AG09319 (cell line): ENCODE results near the gene SOSTDC1.
"Not testable (repeated sequence)": the region's sequence is repeated elsewhere in the genome, so short reads cannot be mapped to it uniquely, and the experiment has no call there.

Source experiments
- DNase-seq: peaks from one replicate; pipeline ENCODE4 v3.0.0-alpha.2; 2010; ENCODE audit warnings: low read depth; ENCODE audit errors: extremely low read depth
- TF ChIP-seq, protein P1 (sequence below): IDR thresholded peaks from 2 replicates; pipeline ENCODE4 v1.5.1; 2011; ENCODE audit warnings: low read depth, mild to moderate bottlenecking, inconsistent platforms, low read length, moderate library complexity

Gene SOSTDC1, protein sequence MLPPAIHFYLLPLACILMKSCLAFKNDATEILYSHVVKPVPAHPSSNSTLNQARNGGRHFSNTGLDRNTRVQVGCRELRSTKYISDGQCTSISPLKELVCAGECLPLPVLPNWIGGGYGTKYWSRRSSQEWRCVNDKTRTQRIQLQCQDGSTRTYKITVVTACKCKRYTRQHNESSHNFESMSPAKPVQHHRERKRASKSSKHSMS

DNA sequence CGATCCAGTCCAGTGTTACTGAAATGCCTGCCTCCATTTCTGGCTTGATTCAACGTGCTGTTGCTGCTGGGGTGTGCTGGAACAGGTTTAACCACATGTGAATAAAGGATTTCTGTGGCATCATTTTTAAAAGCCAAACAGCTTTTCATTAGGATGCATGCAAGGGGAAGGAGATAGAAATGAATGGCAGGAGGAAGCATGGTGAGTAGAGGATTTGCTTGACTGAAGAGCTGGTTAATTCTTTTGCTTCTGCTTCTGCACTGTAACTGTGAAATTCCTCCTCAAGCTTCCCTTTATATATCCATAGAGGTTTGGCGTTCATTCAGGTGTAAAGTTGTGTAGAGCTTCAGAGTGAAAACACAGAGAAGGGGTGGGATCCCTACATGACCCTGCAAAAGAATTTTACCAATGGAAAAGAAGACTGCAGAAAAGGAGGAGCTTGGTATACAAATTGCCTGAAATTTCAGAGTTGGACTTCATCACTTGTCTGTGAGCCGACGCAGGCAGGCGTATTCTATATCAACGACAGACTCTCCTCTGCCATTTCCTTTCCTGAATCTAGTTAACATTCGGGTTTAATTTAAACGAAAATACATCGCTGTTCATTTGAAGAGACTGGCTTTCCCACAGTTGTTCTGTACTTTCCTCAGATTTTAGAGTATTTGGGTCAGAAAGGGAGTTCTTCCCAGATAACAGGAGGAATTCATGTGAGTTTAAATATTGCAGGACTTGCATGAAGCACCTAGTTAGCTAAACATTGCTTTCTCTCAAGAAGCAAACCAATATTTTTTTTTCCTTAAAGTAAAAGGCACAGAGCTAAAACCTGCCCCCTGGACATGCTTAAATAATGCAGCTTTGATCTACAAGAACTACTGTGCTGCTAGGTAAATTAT lies at the start of gene SOSTDC1:
Gene SOSTDC1, minus strand, starts transcription at position 270 of the 893 bp plus-strand sequence. Its CDS starts 70 bp downstream, at position 200.
- TF ChIP-seq, protein P1, sequence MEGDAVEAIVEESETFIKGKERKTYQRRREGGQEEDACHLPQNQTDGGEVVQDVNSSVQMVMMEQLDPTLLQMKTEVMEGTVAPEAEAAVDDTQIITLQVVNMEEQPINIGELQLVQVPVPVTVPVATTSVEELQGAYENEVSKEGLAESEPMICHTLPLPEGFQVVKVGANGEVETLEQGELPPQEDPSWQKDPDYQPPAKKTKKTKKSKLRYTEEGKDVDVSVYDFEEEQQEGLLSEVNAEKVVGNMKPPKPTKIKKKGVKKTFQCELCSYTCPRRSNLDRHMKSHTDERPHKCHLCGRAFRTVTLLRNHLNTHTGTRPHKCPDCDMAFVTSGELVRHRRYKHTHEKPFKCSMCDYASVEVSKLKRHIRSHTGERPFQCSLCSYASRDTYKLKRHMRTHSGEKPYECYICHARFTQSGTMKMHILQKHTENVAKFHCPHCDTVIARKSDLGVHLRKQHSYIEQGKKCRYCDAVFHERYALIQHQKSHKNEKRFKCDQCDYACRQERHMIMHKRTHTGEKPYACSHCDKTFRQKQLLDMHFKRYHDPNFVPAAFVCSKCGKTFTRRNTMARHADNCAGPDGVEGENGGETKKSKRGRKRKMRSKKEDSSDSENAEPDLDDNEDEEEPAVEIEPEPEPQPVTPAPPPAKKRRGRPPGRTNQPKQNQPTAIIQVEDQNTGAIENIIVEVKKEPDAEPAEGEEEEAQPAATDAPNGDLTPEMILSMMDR, result no peak
- DNase-seq, result no peak

DNA sequence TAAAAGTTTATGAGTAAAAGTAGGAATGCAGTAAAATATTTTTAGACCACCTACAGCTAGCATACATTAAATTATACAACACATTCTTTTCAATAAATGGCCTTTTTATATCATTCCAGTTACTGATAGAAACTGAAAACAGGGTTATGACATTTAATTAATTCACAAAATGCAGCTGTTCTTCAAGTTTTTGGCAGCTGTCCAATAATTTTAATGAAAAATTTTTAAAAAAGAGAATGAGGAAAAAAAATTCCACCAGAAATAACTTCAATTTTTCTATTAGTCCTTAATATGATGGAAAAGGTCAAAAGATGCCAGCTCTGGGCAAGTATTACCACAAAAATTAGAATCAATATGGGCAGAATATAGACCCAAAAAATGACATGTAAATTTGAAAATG lies 49.2 kb upstream of the SOSTDC1 start:
- DNase-seq, result no peak

DNA sequence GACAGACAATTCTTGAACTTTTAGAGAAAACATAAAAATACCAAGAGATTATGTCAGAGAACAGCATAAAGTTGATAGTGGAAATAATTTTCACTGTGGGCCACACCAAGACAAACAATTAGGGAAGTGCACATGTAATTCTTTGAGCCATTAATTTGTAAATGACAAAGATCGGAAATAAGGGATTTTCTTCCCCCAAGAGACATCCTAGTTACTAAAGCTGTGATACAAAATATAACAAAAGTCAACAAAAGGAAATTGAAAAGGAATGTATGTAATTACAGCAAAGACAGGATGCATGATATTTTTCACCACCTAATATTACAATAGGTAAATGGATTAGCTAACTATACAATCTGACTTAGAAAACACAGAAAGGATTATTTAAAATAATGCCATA lies 48.7 kb upstream of the SOSTDC1 start:
- no peak for DNase-seq
- TF ChIP-seq, protein P1, result no peak

More for the DNA sequence above, 49.2 kb upstream of the SOSTDC1 start:
- TF ChIP-seq, protein P1, result no peak

DNA sequence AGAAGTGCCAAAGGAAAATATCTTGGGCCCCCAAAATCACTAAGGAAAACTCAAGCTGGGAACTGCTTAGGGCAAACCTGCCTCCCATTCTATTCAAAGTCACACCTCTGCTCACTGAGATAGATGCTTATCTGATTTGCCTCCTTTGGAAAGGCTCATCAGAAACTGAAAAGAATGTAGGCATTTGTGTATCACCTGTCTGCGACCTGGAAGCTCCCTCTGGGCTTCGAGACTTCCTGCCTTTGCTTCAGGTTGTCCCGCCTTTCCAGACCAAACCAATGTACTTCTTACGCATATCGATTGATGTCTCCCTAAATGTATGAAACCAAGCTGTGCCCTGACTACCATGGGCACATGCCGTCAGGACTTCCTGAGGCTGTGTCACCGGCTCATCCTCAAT lies 46.6 kb upstream of the SOSTDC1 start:
- TF ChIP-seq, protein P1, result no peak
- no peak for DNase-seq

DNA sequence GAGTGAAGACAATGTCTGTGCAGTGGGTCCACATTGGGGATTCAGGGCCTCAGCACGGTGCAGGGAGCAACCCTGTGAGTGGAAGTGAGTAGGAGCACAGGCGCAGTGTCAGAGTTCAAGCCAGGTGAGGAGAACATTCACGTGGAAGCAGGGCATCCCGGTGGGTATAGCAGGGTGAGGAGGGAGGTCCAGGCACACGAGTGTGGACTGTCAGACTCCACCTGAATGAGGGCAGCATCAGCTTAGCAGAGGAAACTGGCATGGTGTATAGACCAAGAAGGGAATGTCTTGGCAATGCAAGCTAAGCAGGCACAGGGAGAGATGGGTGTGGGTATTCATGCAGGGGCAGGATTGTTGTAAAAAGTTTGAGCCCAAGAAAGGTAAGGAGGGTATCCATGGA lies 45.8 kb upstream of the SOSTDC1 start:
- no peak for DNase-seq
- TF ChIP-seq, protein P1, result no peak

DNA sequence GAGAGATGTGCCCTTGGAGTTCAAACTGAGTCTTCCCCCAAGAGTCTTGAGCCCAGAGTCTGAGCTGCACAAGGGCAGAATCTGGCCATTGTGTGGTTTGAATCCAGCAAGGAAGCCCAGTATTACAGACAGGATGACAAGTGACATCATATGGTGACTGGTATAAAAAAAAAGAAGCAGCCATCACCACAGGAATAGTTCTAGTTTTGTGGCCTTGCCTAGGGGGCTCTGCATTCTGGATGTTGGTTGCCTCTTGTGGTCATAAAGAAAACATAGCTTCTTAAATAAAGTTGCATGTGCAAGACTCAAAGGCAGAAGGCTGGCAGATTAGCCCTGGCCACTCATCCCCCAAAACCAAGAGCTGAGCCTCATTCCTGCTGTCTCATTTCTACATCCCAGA lies 44.3 kb upstream of the SOSTDC1 start:
- no peak for DNase-seq
- TF ChIP-seq, protein P1, result no peak

DNA sequence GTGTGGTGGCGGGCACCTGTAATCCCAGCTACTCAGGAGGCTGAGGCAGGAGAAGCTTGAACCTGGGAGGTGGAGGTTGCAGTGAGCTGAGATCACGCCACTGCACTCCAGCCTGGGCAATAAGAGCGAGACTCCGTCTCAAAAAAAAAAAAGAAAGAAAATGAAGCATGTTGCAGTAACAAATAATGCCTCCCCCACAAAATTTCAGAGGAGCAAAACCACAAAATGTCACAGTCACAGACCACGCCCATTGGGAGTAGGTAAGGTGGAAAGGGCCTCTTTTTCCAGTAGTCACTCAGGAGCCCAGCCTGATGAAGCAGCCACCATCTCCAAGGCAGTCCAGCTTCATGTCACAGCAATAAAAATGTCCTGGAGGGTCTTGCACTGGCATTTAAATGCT lies 40.9 kb upstream of the SOSTDC1 start:
- not testable (repeated sequence) for DNase-seq
